H1 (cell line): Measurements from ENCODE around the gene PRKN. TPM values are rescaled to one million over a fixed set of nuclear protein-coding genes. Genes with fewer than 3 reads are reported as not detected.

Source experiments
- CTCF ChIA-PET: fragments of 300-600 bp; sonication (Branson Sonifier 250); formaldehyde crosslinking; loops from one replicate; lab custom pipeline; 2021; ENCODE audit not compliant: partially characterized antibody; lab: Charles Lee
- POLR2A ChIA-PET: fragments of 300-600 bp; sonication (Branson Sonifier 250); formaldehyde crosslinking; loops from one replicate; lab custom pipeline; 2021; ENCODE audit warnings: inconsistent platforms; ENCODE audit not compliant: partially characterized antibody; lab: Charles Lee
- DNase-seq, 2 experiments: peaks; one replicate each; pipeline versions ENCODE4 v3.0.0 to v3.0.0-alpha.2; 2010 to 2022; ENCODE audit warnings: low spot score in 2 of 2, low read depth in 1 of 2, mixed read lengths in 1 of 2
- FAIRE-seq: peaks from 2 replicates; lab custom pipeline; 2011; peaks lifted over from hg19 to GRCh38; lab: Jason Lieb, UNC
- H2AFZ ChIP-seq: 2 replicates; pipeline ENCODE4 v1.8.1; 2012; ENCODE audit warnings: low read length, inconsistent platforms
- H2AK5ac ChIP-seq: 2 replicates; pipeline ENCODE4 v1.6.1; 2013; ENCODE audit warnings: low read depth, low read length
- H2BK120ac ChIP-seq: replicated peaks from 2 replicates; pipeline ENCODE3; 2013; ENCODE audit warnings: low read depth, low read length, inconsistent platforms
- H2BK12ac ChIP-seq: 2 replicates; pipeline ENCODE4 v1.6.1; 2013; ENCODE audit warnings: low read depth, low read length
- H2BK15ac ChIP-seq: 2 replicates; pipeline ENCODE4 v1.6.1; 2013; ENCODE audit warnings: low read length
- H2BK20ac ChIP-seq: 2 replicates; pipeline ENCODE4 v1.6.1; 2013; ENCODE audit warnings: low read length
- H2BK5ac ChIP-seq: 2 replicates; pipeline ENCODE4 v1.6.1; 2013; ENCODE audit warnings: low read depth, low read length
- H3K14ac ChIP-seq: 2 replicates; pipeline ENCODE4 v1.6.1; 2013; ENCODE audit warnings: inconsistent platforms; ENCODE audit not compliant: insufficient read length
- H3K18ac ChIP-seq: 2 replicates; pipeline ENCODE4 v1.6.1; 2013; ENCODE audit warnings: low read length; ENCODE audit errors: extremely low read depth
- H3K23ac ChIP-seq: 2 replicates; pipeline ENCODE4 v1.6.1; 2013; ENCODE audit warnings: inconsistent platforms; ENCODE audit not compliant: insufficient read length
- H3K23me2 ChIP-seq: 2 replicates; pipeline ENCODE4 v1.6.1; 2013; ENCODE audit warnings: low read depth, low read length
- H3K27ac ChIP-seq: 2 replicates; pipeline ENCODE4 v1.6.1; 2011; ENCODE audit warnings: low read depth, low read length, inconsistent platforms
- H3K27me3 ChIP-seq, 4 experiments: replicated peaks in 1 of 4; 1 replicate in 1 of 4; 2 replicates in 3 of 4; pipeline versions ENCODE4 v1.6.1 to v1.8.1; 2011 to 2013; ENCODE audit warnings: low read length in 3 of 4, mild to moderate bottlenecking in 3 of 4, inconsistent platforms in 2 of 4, mixed read lengths in 2 of 4, moderate library complexity in 1 of 4; ENCODE audit not compliant: control insufficient read depth in 3 of 4, insufficient read depth in 3 of 4; ENCODE audit errors: extremely low read depth in 1 of 4
- H3K36me3 ChIP-seq, 4 experiments: 2 replicates each; pipeline versions ENCODE4 v1.6.1 to v1.8.1; 2011 to 2013; ENCODE audit warnings: mild to moderate bottlenecking in 4 of 4, low read length in 3 of 4, moderate library complexity in 2 of 4, control low read depth in 1 of 4, inconsistent platforms in 1 of 4; ENCODE audit not compliant: insufficient read depth in 4 of 4, control insufficient read depth in 2 of 4
- H3K4ac ChIP-seq: replicated peaks from 2 replicates; pipeline ENCODE3; 2013; ENCODE audit warnings: low read length, low read depth, mixed read lengths, inconsistent platforms; ENCODE audit not compliant: insufficient read length
- H3K4me1 ChIP-seq, 4 experiments: replicated peaks in 1 of 4; 1 replicate in 1 of 4; 2 replicates in 3 of 4; pipeline versions ENCODE4 v1.6.1 to v1.8.1; 2011 to 2013; ENCODE audit warnings: low read length in 3 of 4, inconsistent platforms in 2 of 4, mixed read lengths in 1 of 4; ENCODE audit not compliant: insufficient read depth in 4 of 4, control insufficient read depth in 3 of 4
- H3K4me2 ChIP-seq, 2 experiments: 2 replicates each; pipeline versions ENCODE4 v1.6.1 to v1.8.1; 2011 to 2013; ENCODE audit warnings: low read depth in 2 of 2, low read length in 2 of 2, control low read depth in 1 of 2, inconsistent platforms in 1 of 2, mild to moderate bottlenecking in 1 of 2; ENCODE audit not compliant: insufficient read depth in 1 of 2
- H3K4me3 ChIP-seq, 4 experiments: fragments of 200-600, 300-600 bp in 1 of 4; sonication (generic), shearing (Covaris generic), sonication (Bioruptor Twin) in 1 of 4; 2 replicates each; pipeline versions ENCODE4 v1.5.1 to v1.8.1; 2011 to 2016; ENCODE audit warnings: low read length in 4 of 4, low read depth in 3 of 4, control low read depth in 2 of 4, inconsistent platforms in 2 of 4, mild to moderate bottlenecking in 2 of 4, mixed read lengths in 1 of 4, moderate library complexity in 1 of 4; ENCODE audit not compliant: insufficient read depth in 2 of 4; ENCODE audit errors: extremely low read depth in 1 of 4
- H3K56ac ChIP-seq: replicated peaks from 2 replicates; pipeline ENCODE3; 2013; ENCODE audit warnings: low read depth, mild to moderate bottlenecking, mixed read lengths, low read length, inconsistent platforms; ENCODE audit not compliant: insufficient read length
- H3K79me1 ChIP-seq: 2 replicates; pipeline ENCODE4 v1.6.1; 2013; ENCODE audit warnings: low read depth, low read length, control low read depth
- H3K79me2 ChIP-seq, 2 experiments: 2 replicates each; pipeline versions ENCODE4 v1.6.1 to v1.8.1; 2012 to 2013; ENCODE audit warnings: low read length in 2 of 2, mild to moderate bottlenecking in 2 of 2, inconsistent platforms in 1 of 2; ENCODE audit not compliant: insufficient read depth in 2 of 2, control insufficient read depth in 1 of 2
- H3K9ac ChIP-seq, 4 experiments: replicated peaks in 1 of 4; 1 replicate in 1 of 4; 2 replicates in 3 of 4; pipeline versions ENCODE4 v1.6.1 to v1.8.1; 2011 to 2013; ENCODE audit warnings: low read depth in 3 of 4, low read length in 3 of 4, control low read depth in 2 of 4, mild to moderate bottlenecking in 2 of 4, moderate library complexity in 2 of 4, inconsistent platforms in 1 of 4; ENCODE audit errors: extremely low read depth in 1 of 4
- H3K9me3 ChIP-seq, 2 experiments: 2 replicates each; pipeline versions ENCODE4 v1.6.1 to v1.8.1; 2012 to 2013; ENCODE audit warnings: mild to moderate bottlenecking in 2 of 2, moderate library complexity in 2 of 2, control low read depth in 1 of 2, inconsistent platforms in 1 of 2, low read depth in 1 of 2, low read length in 1 of 2, mixed read lengths in 1 of 2; ENCODE audit not compliant: insufficient read depth in 2 of 2
- H4K20me1 ChIP-seq, 2 experiments: replicated peaks in 1 of 2; 2 replicates each; pipeline versions ENCODE3 to v1.8.1; 2011 to 2013; ENCODE audit warnings: inconsistent platforms in 2 of 2, low read length in 2 of 2, mild to moderate bottlenecking in 1 of 2; ENCODE audit not compliant: insufficient read depth in 2 of 2, control insufficient read depth in 1 of 2
- H4K5ac ChIP-seq: 2 replicates; pipeline ENCODE4 v1.6.1; 2013; ENCODE audit warnings: low read length, low read depth, mixed read lengths, inconsistent platforms; ENCODE audit not compliant: insufficient read length
- H4K8ac ChIP-seq: 2 replicates; pipeline ENCODE4 v1.8.0; 2013; ENCODE audit warnings: mild to moderate bottlenecking, moderate library complexity, low read length, inconsistent platforms; ENCODE audit not compliant: insufficient read depth; ENCODE audit errors: extremely low read depth
- H4K91ac ChIP-seq: replicated peaks from 2 replicates; pipeline ENCODE3; 2013; ENCODE audit warnings: low read length, mixed read lengths, inconsistent platforms; ENCODE audit not compliant: insufficient read length
- MAFK ChIP-seq: IDR thresholded peaks from 2 replicates; pipeline ENCODE4 v1.6.1; 2012; ENCODE audit warnings: low read depth, mild to moderate bottlenecking, improper control_type of control experiment, low read length
- SRF ChIP-seq: IDR thresholded peaks from 2 replicates; pipeline ENCODE4 v1.6.1; 2011; ENCODE audit warnings: mild to moderate bottlenecking, low read depth, low read length, moderate library complexity
- WGBS, 2 experiments: shearing (Covaris generic) in 1 of 2; methylation state at CpG; one replicate each; pipeline versions ENCODE4 v1.1.6 to v1.1.7; 2013 to 2015; ENCODE audit warnings: low lambda C conversion rate in 2 of 2, mixed read lengths in 2 of 2, inconsistent platforms in 1 of 2, low coverage in 1 of 2, missing lambda C conversion rate in 1 of 2; ENCODE audit not compliant: insufficient replicate concordance in 2 of 2, insufficient coverage in 1 of 2, insufficient read length in 1 of 2; ENCODE audit errors: extremely low coverage in 1 of 2, missing lambda C conversion rate in 1 of 2; 5-methylcytosine and 5-hydroxymethylcytosine counted together
- polyA plus RNA-seq, 7 experiments: library from polyadenylated mRNA; depleted of rRNA in 3 of 7; stranded (reverse) in 5 of 7; unstranded in 2 of 7; fragments of >200 nt in 5 of 7; fragments of 200-250 nt in 2 of 7; gene quantifications; 1 replicate in 5 of 7; 2 replicates in 1 of 7; 4 replicates in 1 of 7; pipeline versions ENCODE4 v1.2.1 to v1.2.3, GENCODE V29; 2011 to 2013; ENCODE audit warnings: missing spikeins in 2 of 7, mixed read lengths in 2 of 7
- total RNA-seq: library from RNA; stranded (reverse); fragmentation: NEBNext Ultra II Directional; extraction: Animal tissue kit (Norgen Biotek cat#: 25700); gene quantifications from 2 replicates; pipeline ENCODE4 v1.2.1, GENCODE V29; 2021

The PRKN gene
- total and polyA plus RNA-seq, 2 of the 8 experiments (the other 6 are each of a cell fraction or from before 2014, with no cell fraction given) = 0.13 to 0.29 TPM

DNA sequence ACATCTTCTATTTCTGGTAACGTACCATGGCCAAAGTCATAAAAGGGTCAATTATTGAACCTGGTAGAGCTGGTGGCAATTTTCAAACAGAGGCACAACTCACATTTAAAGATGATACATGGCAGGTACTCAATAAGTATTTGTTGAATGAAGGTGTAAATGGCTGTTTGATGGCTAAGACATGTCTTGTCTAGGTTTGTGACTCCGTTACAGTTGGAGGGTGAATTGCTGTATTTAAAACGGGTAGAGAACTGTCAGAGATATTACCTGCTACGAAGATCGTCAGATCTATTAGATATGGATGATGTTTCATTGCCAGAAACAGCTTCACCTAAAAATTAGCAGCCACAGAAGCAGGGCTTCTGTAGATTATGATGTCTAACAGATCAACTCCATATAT, 601.9 kb downstream of the PRKN start:
- WGBS, 2 experiments = 84% methylated on average over 5 of the region's 5 CpGs; no CpG with 5 or more reads in 1 of the 2 experiments
- Histone ChIP-seq H3K9ac (no peak overlapping the region), H3K56ac (no peak overlapping the region), H2BK15ac (no peak overlapping the region), H3K27me3 (no peaks in the 10 kb centered on the region), H2BK20ac (no peak overlapping the region), H4K5ac (no peak overlapping the region), H3K14ac (no peak overlapping the region), H3K4ac (no peak overlapping the region), H3K4me2 (no peak overlapping the region), H3K23me2 (no peaks in the 10 kb centered on the region), H3K36me3 (no peaks in the 10 kb centered on the region), H3K27ac (no peak overlapping the region), H4K91ac (no peak overlapping the region), H2AK5ac (no peak overlapping the region), H2AFZ (no peak overlapping the region), H2BK5ac (no peak overlapping the region), H2BK120ac (no peak overlapping the region), H3K4me3 (no peak overlapping the region), H4K8ac (no peak overlapping the region), H3K18ac (no peak overlapping the region), H3K79me1 (no peaks in the 10 kb centered on the region), H4K20me1 (no peaks in the 10 kb centered on the region), H3K23ac (no peak overlapping the region), H3K9me3 (no peaks in the 10 kb centered on the region), H3K4me1 (no peaks in the 10 kb centered on the region), H2BK12ac (no peak overlapping the region), H3K79me2 (no peaks in the 10 kb centered on the region)
- FAIRE-seq = no peak
- no peak for TF ChIP-seq MAFK
- no peak for TF ChIP-seq SRF
- ChIA-PET POLR2A (no interaction called here), CTCF (interaction anchor here (1.1 to 5.1 kb wide), 2 partner anchors 9 to 288 kb away, joined by 3 to 41 read pairs; no protein-coding TSS in a partner anchor)
- no peak for DNase-seq
